GM12878 (cell line): ENCODE data around the gene RPS28. TPM values are rescaled to one million over a fixed set of nuclear protein-coding genes. Genes with fewer than 3 reads are reported as not detected.

Experiments used
- ATAC-seq: fragments of 200-7000 bp; cut with Tn5 transposase; 3 replicates; pipeline ENCODE4 v1.9.1; 2020; ENCODE audit warnings: mild to moderate bottlenecking, moderate library complexity
- BruUV-seq: library from RNA; stranded (reverse); fragments of 400-500 nt; replicated peaks from 2 replicates; lab custom pipeline; 2021; lab: Mats Ljungman, UMichigan
- CTCF ChIA-PET: fragments of 300-600 bp; sonication (Branson Sonifier 250); formaldehyde crosslinking; extraction: SDS; loops from one replicate; lab custom pipeline; 2021; ENCODE audit warnings: inconsistent platforms; lab: Yijun Ruan, JAX
- POLR2A ChIA-PET: fragments of 350-600 bp; formaldehyde crosslinking; extraction: SDS; loops from one replicate; lab custom pipeline; 2021; ENCODE audit warnings: inconsistent platforms; lab: Charles Lee
- RAD21 ChIA-PET: fragments of 300-600 bp; sonication (Branson Sonifier 250); formaldehyde crosslinking; loops from one replicate; lab custom pipeline; 2023; ENCODE audit warnings: antibody characterized with exemption; ENCODE audit not compliant: unreplicated experiment; lab: Charles Lee
- SMC1A ChIA-PET: fragments of 300-600 bp; sonication (Branson Sonifier 250); formaldehyde crosslinking; loops from one replicate; lab custom pipeline; 2023; ENCODE audit not compliant: unreplicated experiment, uncharacterized antibody; lab: Charles Lee
- DNase-seq: peaks from one replicate; pipeline ENCODE4 v3.0.0-alpha.2; 2011; ENCODE audit warnings: low read depth, low spot score
- FAIRE-seq: peaks from 3 replicates; lab custom pipeline; 2011; peaks lifted over from hg19 to GRCh38; lab: Jason Lieb, UNC
- H2AFZ ChIP-seq: 2 replicates; pipeline ENCODE4 v1.6.0; 2011; ENCODE audit warnings: low read depth, low read length, control low read depth; ENCODE audit not compliant: control insufficient read depth
- H3K27ac ChIP-seq: 2 replicates; pipeline ENCODE4 v1.5.1; 2011; ENCODE audit warnings: control low read depth; ENCODE audit not compliant: control insufficient read depth, insufficient read depth
- H3K27me3 ChIP-seq, 2 experiments: replicated peaks in 1 of 2; 2 replicates each; pipeline versions ENCODE4 v1.6.0 to v1.6.1; 2011; ENCODE audit warnings: low read length in 1 of 2; ENCODE audit not compliant: control insufficient read depth in 2 of 2, insufficient read depth in 2 of 2
- H3K36me3 ChIP-seq, 2 experiments: 2 replicates each; pipeline ENCODE4 v1.5.1; 2011; ENCODE audit warnings: low read length in 1 of 2; ENCODE audit not compliant: control insufficient read depth in 2 of 2, insufficient read depth in 2 of 2
- H3K4me1 ChIP-seq: 2 replicates; pipeline ENCODE4 v1.6.1; 2011; ENCODE audit warnings: mild to moderate bottlenecking, low read length, moderate library complexity, mixed read lengths; ENCODE audit not compliant: control insufficient read depth, insufficient read depth
- H3K4me2 ChIP-seq: 2 replicates; pipeline ENCODE4 v1.6.0; 2011; ENCODE audit warnings: control low read depth; ENCODE audit not compliant: control insufficient read depth, insufficient read depth
- H3K4me3 ChIP-seq: fragments of 200-600 bp; sonication (generic); 2 replicates; pipeline ENCODE4 v1.5.1; 2016
- H3K79me2 ChIP-seq: 2 replicates; pipeline ENCODE4 v1.6.0; 2011; ENCODE audit warnings: low read length; ENCODE audit not compliant: control insufficient read depth, insufficient read depth
- H3K9ac ChIP-seq: 2 replicates; pipeline ENCODE4 v1.8.0; 2011; ENCODE audit warnings: low read length, control low read depth, mixed read lengths; ENCODE audit not compliant: control insufficient read depth, insufficient read depth
- H3K9me3 ChIP-seq: replicated peaks from 3 replicates; pipeline ENCODE4 v1.5.1; 2011; ENCODE audit warnings: mild to moderate bottlenecking, low read length; ENCODE audit not compliant: control insufficient read depth, insufficient read depth
- H4K20me1 ChIP-seq: 2 replicates; pipeline ENCODE4 v1.6.0; 2011; ENCODE audit not compliant: control insufficient read depth, insufficient read depth
- WGBS: methylation state at CpG from one replicate; pipeline ENCODE4 v1.1.6; 2016; ENCODE audit warnings: low lambda C conversion rate; ENCODE audit not compliant: insufficient replicate concordance, insufficient coverage; ENCODE audit errors: missing lambda C conversion rate; 5-methylcytosine and 5-hydroxymethylcytosine counted together
- in situ Hi-C: fragments of 300-500 bp; cut with MboI; formaldehyde crosslinking; loops from 9 replicates; pipeline ENCODE4 v1.14.3; 2018; ENCODE audit warnings: mixed read lengths
- intact Hi-C: fragments of 100-400 bp; cut with micrococcal nuclease; formaldehyde crosslinking; loops from one replicate; pipeline ENCODE4 v1.14.2; 2022; ENCODE audit not compliant: unreplicated experiment
- polyA plus RNA-seq, 11 experiments: library from polyadenylated mRNA; depleted of rRNA in 4 of 11; unstranded in 6 of 11; stranded (reverse) in 5 of 11; fragments of >200 nt; fragmentation: Nextera tagmentation in 4 of 11; fragmentation: Illumina TruSeq in 1 of 11; extraction: Ambion mirVana in 4 of 11; extraction: Trizol in 1 of 11; gene quantifications; 1 replicate in 1 of 11; 2 replicates in 10 of 11; pipeline versions ENCODE4 v1.2.1 to v1.2.3, GENCODE V29; 2011 to 2016; ENCODE audit warnings: inconsistent platforms in 2 of 11, missing spikeins in 2 of 11, low read depth in 1 of 11
- total RNA-seq, 4 experiments: library from RNA; depleted of rRNA in 3 of 4; stranded (reverse); fragments of >200 nt in 3 of 4; fragmentation: Illumina TruSeq in 1 of 4; extraction: Trizol in 1 of 4; gene quantifications; 2 replicates each; pipeline versions ENCODE4 v1.2.1 to v1.2.3, GENCODE V29; 2013 to 2021
- TF ChIP-seq, protein P1 (sequence below): fragments of 450-650 bp; formaldehyde crosslinking; IDR thresholded peaks from 2 replicates; pipeline ENCODE4 v1.4.0; 2022; ENCODE audit warnings: mild to moderate bottlenecking, moderate library complexity
- TF ChIP-seq, protein P2 (sequence below): fragments of 450-650 bp; IDR thresholded peaks from 2 replicates; pipeline ENCODE4 v1.6.1; 2016; ENCODE audit warnings: mild to moderate bottlenecking

RPS28 gene
- total and polyA plus RNA-seq, 10 of the 15 experiments (the other 5 are each of a cell fraction or from before 2014, with no cell fraction given): 422 to 3,905 (median 1,580) TPM

DNA sequence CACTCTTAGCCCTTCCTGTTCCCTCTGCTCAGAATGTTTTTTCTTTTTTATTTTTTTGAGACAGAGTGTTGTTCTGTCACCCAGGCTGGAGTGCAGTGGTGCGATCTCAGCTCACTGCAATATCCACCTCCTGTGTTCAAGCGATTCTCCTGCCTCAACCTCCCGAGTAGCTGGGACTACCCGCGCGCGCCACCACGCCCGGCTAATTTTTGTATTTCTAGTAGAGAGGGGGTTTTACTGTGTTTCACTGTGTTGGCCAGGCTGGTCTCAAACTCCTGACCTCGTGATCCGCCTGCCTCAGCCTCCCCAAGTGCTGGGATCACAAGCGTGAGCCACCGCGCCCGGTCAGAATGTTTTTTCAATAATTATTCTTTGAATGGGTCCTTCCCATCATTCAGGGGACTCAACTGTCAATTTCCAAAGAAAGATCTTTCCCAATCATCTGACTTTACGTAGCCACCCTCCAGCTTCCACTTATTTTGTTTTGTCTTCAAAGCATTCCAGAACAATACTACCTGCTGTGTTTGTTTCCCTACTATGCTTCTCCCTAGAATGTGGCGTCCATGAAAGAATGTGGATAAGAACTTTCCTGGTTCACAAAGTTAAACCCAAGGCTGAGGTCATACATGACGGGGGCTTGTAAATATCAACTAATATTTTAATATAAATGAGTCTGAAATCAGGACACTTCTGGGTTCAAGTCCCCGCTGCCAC lies 1.3 kb upstream of the RPS28 start:
- POLR2A ChIA-PET: interaction anchor here (0.6 to 1.0 kb wide), 4 partner anchors 9 to 53 kb away, joined by 3 to 5 read pairs (median 4); no protein-coding TSS in a partner anchor
- peak overlapping the region; percentile 98 for H3K4me3 ChIP-seq
- WGBS: 83% methylated on average over 19 of the region's 19 CpGs
- H3K27me3 ChIP-seq: no peaks in the 10 kb centered on the region
- DNase-seq: no peak
- intact Hi-C loops: loop anchor here (5.0 kb wide), 1 partner anchor 53 kb away; no protein-coding TSS in a partner anchor
- TF ChIP-seq, protein P1, sequence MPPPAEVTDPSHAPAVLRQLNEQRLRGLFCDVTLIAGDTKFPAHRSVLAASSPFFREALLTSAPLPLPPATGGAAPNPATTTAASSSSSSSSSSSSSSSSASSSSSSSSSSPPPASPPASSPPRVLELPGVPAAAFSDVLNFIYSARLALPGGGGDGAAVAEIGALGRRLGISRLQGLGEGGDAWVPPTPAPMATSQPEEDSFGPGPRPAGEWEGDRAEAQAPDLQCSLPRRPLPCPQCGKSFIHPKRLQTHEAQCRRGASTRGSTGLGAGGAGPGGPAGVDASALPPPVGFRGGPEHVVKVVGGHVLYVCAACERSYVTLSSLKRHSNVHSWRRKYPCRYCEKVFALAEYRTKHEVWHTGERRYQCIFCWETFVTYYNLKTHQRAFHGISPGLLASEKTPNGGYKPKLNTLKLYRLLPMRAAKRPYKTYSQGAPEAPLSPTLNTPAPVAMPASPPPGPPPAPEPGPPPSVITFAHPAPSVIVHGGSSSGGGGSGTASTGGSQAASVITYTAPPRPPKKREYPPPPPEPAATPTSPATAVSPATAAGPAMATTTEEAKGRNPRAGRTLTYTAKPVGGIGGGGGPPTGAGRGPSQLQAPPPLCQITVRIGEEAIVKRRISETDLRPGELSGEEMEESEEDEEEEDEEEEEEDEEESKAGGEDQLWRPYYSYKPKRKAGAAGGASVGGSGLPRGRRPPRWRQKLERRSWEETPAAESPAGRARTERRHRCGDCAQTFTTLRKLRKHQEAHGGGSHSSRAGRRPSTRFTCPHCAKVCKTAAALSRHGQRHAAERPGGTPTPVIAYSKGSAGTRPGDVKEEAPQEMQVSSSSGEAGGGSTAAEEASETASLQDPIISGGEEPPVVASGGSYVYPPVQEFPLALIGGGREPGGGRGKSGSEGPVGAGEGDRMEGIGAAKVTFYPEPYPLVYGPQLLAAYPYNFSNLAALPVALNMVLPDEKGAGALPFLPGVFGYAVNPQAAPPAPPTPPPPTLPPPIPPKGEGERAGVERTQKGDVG (CRISPR knock-in tag): no peak
- TF ChIP-seq, protein P2, sequence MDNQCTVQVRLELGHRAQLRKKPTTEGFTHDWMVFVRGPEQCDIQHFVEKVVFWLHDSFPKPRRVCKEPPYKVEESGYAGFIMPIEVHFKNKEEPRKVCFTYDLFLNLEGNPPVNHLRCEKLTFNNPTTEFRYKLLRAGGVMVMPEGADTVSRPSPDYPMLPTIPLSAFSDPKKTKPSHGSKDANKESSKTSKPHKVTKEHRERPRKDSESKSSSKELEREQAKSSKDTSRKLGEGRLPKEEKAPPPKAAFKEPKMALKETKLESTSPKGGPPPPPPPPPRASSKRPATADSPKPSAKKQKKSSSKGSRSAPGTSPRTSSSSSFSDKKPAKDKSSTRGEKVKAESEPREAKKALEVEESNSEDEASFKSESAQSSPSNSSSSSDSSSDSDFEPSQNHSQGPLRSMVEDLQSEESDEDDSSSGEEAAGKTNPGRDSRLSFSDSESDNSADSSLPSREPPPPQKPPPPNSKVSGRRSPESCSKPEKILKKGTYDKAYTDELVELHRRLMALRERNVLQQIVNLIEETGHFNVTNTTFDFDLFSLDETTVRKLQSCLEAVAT: peak; percentile 73
- TF ChIP-seq, all 136 proteins: peak for 1
- Histone ChIP-seq H3K27ac (peak overlapping the region; percentile 84), H3K4me1 (peaks cover 21% of the 10 kb centered on the region), H4K20me1 (no peaks in the 10 kb centered on the region), H2AFZ (no peak overlapping the region), H3K79me2 (peaks cover 36% of the 10 kb centered on the region), H3K36me3 (peaks cover 5 to 10% of the 10 kb centered on the region in 2 experiments), H3K4me2 (peak overlapping the region; percentile 94), H3K9ac (peak overlapping the region; percentile 93), H3K9me3 (no peaks in the 10 kb centered on the region)
- FAIRE-seq: no peak
- ChIA-PET SMC1A (interaction anchor here (1.3 to 1.4 kb wide), 2 partner anchors 43 to 53 kb away, joined by 3 to 6 read pairs; no protein-coding TSS in a partner anchor), CTCF (interaction anchor here (0.6 to 1.9 kb wide), 5 partner anchors 9 to 261 kb away, joined by 3 to 8 read pairs (median 4); no protein-coding TSS in a partner anchor), RAD21 (interaction anchor here (0.7 kb wide), 1 partner anchor 161 kb away, joined by 3 read pairs; no protein-coding TSS in a partner anchor)
- ATAC-seq: no peak
- BruUV-seq: no TSS peak
- in situ Hi-C loops: no loop called here
